NCI-H748 (cell line): ENCODE results near the gene LRRC61.
"Not testable (repeated sequence)": the region's sequence is repeated elsewhere in the genome, so short reads cannot be mapped to it uniquely, and the experiment has no call there.

Experiments
- DNase-seq: peaks from one replicate; lab custom pipeline; 2025; ENCODE audit not compliant: unreplicated experiment; lab: John Stamatoyannopoulos, UW

Gene LRRC61

GRCh38 chr7:150381096-150381495 lies 57.9 kb downstream of the LRRC61 start:
- no peak for DNase-seq

GRCh38 chr7:150381785-150382122 lies 58.6 kb downstream of the LRRC61 start:
- no peak for DNase-seq

GRCh38 chr7:150382123-150382843 lies 59.1 kb downstream of the LRRC61 start:
- DNase-seq: peak; percentile 41

- DNase-seq: peak; percentile 41
Measured at GRCh38 chr7:150382844-150383225, 59.7 kb downstream of the LRRC61 start.

GRCh38 chr7:150383710-150384397 lies 60.7 kb downstream of the LRRC61 start:
- DNase-seq: peak; percentile 95

- DNase-seq: no peak
Measured at GRCh38 chr7:150384406-150385301, 61.5 kb downstream of the LRRC61 start.

GRCh38 chr7:150385302-150385723 lies 62.2 kb downstream of the LRRC61 start:
- no peak for DNase-seq

GRCh38 chr7:150385884-150386283 lies 62.7 kb downstream of the LRRC61 start:
- not testable (repeated sequence) for DNase-seq
